Sigmoid colon (tissue), 7 donors: ENCODE results near the gene S100A5. TPM values are rescaled to one million over a fixed set of nuclear protein-coding genes. Genes with fewer than 3 reads are reported as not detected.

Experiments
- DNase-seq: peaks from one replicate; pipeline ENCODE4 v3.0.0-alpha.2; 2019
- H3K27ac ChIP-seq, 4 donors: fragments of 200-600 bp; sonication (generic); one replicate each; pipeline ENCODE4 v1.5.1; 2016 to 2019; ENCODE audit warnings: mild to moderate bottlenecking in 1 of 4
- H3K27me3 ChIP-seq, 3 donors: fragments of 200-600 bp; sonication (generic); one replicate each; pipeline ENCODE4 v1.5.1; 2019; ENCODE audit warnings: mild to moderate bottlenecking in 1 of 3
- H3K36me3 ChIP-seq, 4 donors: fragments of 200-600 bp; sonication (generic); one replicate each; pipeline ENCODE4 v1.5.1; 2016 to 2019
- H3K4me1 ChIP-seq, 4 donors: fragments of 200-600 bp; sonication (generic); one replicate each; pipeline ENCODE4 v1.5.1; 2017 to 2019
- H3K4me3 ChIP-seq, 4 donors: fragments of 200-600 bp; sonication (generic); one replicate each; pipeline ENCODE4 v1.5.1; 2017 to 2019; ENCODE audit warnings: mild to moderate bottlenecking in 2 of 4, moderate library complexity in 1 of 4
- H3K9me3 ChIP-seq, 4 donors: fragments of 200-600 bp in 3 of 4; sonication (generic) in 3 of 4; one replicate each; pipeline versions ENCODE4 v1.5.1 to v1.6.1; 2013 to 2019
- CTCF ChIP-seq, 4 experiments: fragments of 450-650 bp in 3 of 4; fragments of 200-600 bp in 1 of 4; IDR thresholded peaks; one replicate each; pipeline ENCODE4 v1.5.1; 2016 to 2019; ENCODE audit warnings: antibody characterized with exemption in 4 of 4, mild to moderate bottlenecking in 3 of 4, moderate library complexity in 2 of 4
- EP300 ChIP-seq, 4 donors: sonication (generic); formaldehyde crosslinking; IDR thresholded peaks; one replicate each; pipeline ENCODE4 v1.6.1; 2017; ENCODE audit warnings: antibody characterized with exemption in 4 of 4
- POLR2A ChIP-seq, 2 donors: fragments of 450-650 bp; IDR thresholded peaks; one replicate each; pipeline ENCODE4 v1.6.1; 2016; ENCODE audit warnings: antibody characterized with exemption in 2 of 2, mild to moderate bottlenecking in 2 of 2, moderate library complexity in 2 of 2
- POLR2AphosphoS5 ChIP-seq, 4 donors: sonication (generic); formaldehyde crosslinking; IDR thresholded peaks; one replicate each; pipeline ENCODE4 v1.6.1; 2017; ENCODE audit warnings: antibody characterized with exemption in 4 of 4
- WGBS, 2 donors: extraction: QIAGEN DNeasy Blood & Tissue Kit; methylation state at CpG; one replicate each; pipeline ENCODE4 v1.1.7; 2013; 5-methylcytosine and 5-hydroxymethylcytosine counted together
- intact Hi-C: fragments of 100-400 bp; cut with DNase I; formaldehyde crosslinking; loops from one replicate; pipeline ENCODE4 v1.15.1; 2023
- polyA plus RNA-seq, 3 donors: library from polyadenylated mRNA; stranded (reverse); fragments of 200-250 nt; gene quantifications; one replicate each; pipeline ENCODE4 v1.2.3, GENCODE V29; 2013
- total RNA-seq, 4 donors: library from RNA; depleted of rRNA; stranded (reverse); fragments of >200 nt; gene quantifications; one replicate each; pipeline ENCODE4 v1.1.0, GENCODE V29; 2016
- donor health status: healthy with polysubstance abuse.
- donor health status: Bipolar disorder and iron deficiency.
- donor health status: healthy.

Gene S100A5
- total and polyA plus RNA-seq, 7 donors: not detected

GRCh38 chr1:153571706-153572105, 31.0 kb upstream of the S100A5 start:
- Histone ChIP-seq H3K4me3 (no peak overlapping the region), H3K9me3 (no peaks in the 10 kb centered on the region), H3K4me1 (peaks cover 0 to 37% (median 31%) of the 10 kb centered on the region in 4 donors), H3K36me3 (no peaks in the 10 kb centered on the region), H3K27ac (peak overlapping the region in 2 of 4 donors; percentile 57 to 68), H3K27me3 (no peaks in the 10 kb centered on the region)
- 78 to 83% methylated on average over 7 of the region's 7 CpGs for WGBS, 2 donors
- TF ChIP-seq POLR2A (IDR thresholded peaks at IDR 0.05) (no peak), EP300 (IDR thresholded peaks at IDR 0.05) (no peak), CTCF (IDR thresholded peaks at IDR 0.05) (no peak), POLR2AphosphoS5 (IDR thresholded peaks at IDR 0.05) (no peak)
- no peak for DNase-seq
- intact Hi-C loops: loop anchor here (1.0 to 5.0 kb wide), 5 partner anchors 45 to 201 kb away; partner anchors contain the start of genes INTS3, S100A14 and SNAPIN

GRCh38 chr1:153570874-153571273, 30.1 kb upstream of the S100A5 start:
- 29 to 71% methylated on average over 5 of the region's 5 CpGs for WGBS, 2 donors
- Histone ChIP-seq H3K9me3 (no peaks in the 10 kb centered on the region), H3K27me3 (no peaks in the 10 kb centered on the region), H3K4me1 (peaks cover 0 to 45% (median 39%) of the 10 kb centered on the region in 4 donors), H3K36me3 (no peaks in the 10 kb centered on the region), H3K27ac (no peak overlapping the region), H3K4me3 (no peak overlapping the region)
- TF ChIP-seq CTCF (IDR thresholded peaks at IDR 0.05) (no peak), POLR2A (IDR thresholded peaks at IDR 0.05) (no peak), EP300 (IDR thresholded peaks at IDR 0.05) (no peak), POLR2AphosphoS5 (IDR thresholded peaks at IDR 0.05) (no peak)
- intact Hi-C loops: loop anchor here (5.0 kb wide), 2 partner anchors 86 to 156 kb away; partner anchors contain the start of genes INTS3 and SNAPIN
- no peak for DNase-seq

- intact Hi-C loops: no loop called here
- no peak for DNase-seq
- TF ChIP-seq CTCF (IDR thresholded peaks at IDR 0.05) (no peak), POLR2A (IDR thresholded peaks at IDR 0.05) (no peak)
- Histone ChIP-seq H3K36me3 (no peaks in the 10 kb centered on the region), H3K9me3 (no peaks in the 10 kb centered on the region), H3K4me1 (peaks cover 0 to 53% (median 46%) of the 10 kb centered on the region in 4 donors), H3K4me3 (no peak overlapping the region), H3K27ac (no peak overlapping the region), H3K27me3 (no peaks in the 10 kb centered on the region)
- WGBS, 2 donors: 87 to 92% methylated on average over 8 of the region's 8 CpGs
These were observed 28.7 kb upstream of the S100A5 start for GRCh38 chr1:153569465-153569864.

- TF ChIP-seq POLR2A (IDR thresholded peaks at IDR 0.05): no peak
- TF ChIP-seq POLR2AphosphoS5 (IDR thresholded peaks at IDR 0.05): peak in 3 of 4 donors; percentile 59 to 67 (median 65)
- TF ChIP-seq CTCF (IDR thresholded peaks at IDR 0.05): peak; percentile 98 to 100 (median 98)
- Histone ChIP-seq H3K27ac (peak overlapping the region; percentile 90 to 97 (median 94)), H3K27me3 (no peaks in the 10 kb centered on the region), H3K9me3 (no peaks in the 10 kb centered on the region), H3K4me3 (peak overlapping the region; percentile 3 to 37 (median 26)), H3K4me1 (peaks cover 0 to 53% (median 46%) of the 10 kb centered on the region in 4 donors), H3K36me3 (no peaks in the 10 kb centered on the region)
- intact Hi-C loops: loop anchor here (1.0 kb wide), 2 partner anchors 35 to 57 kb away; no protein-coding TSS in a partner anchor
- 7 to 17% methylated on average over 25 of the region's 25 CpGs for WGBS, 2 donors
- DNase-seq: peak; percentile 96
These were observed 27.8 kb upstream of the S100A5 start for GRCh38 chr1:153568367-153569099.
